Measurements from ENCODE around the gene OPTN.
"Not testable (repeated sequence)": the region's sequence is repeated elsewhere in the genome, so short reads cannot be mapped to it uniquely, and the experiment has no call there.

Gene OPTN

GRCh38 chr10:13094082-13094481 is 5.9 kb upstream of the OPTN start:
- DNase-seq; H4K8ac ChIP-seq (ENCODE audit: low read length); H3K9me3 ChIP-seq (ENCODE audit: control insufficient read depth, low read length); H3K18ac ChIP-seq (ENCODE audit: low read depth in 1 of 2, low read length in 2 of 2); H3K9ac ChIP-seq (ENCODE audit: low read length); H2BK5ac ChIP-seq (ENCODE audit: low read depth, low read length, poor library complexity, severe bottlenecking); H3K36me3 ChIP-seq (ENCODE audit: control insufficient read depth in 1 of 2, insufficient read depth in 2 of 2, low read depth in 1 of 2, low read length in 2 of 2); H3K27me3 ChIP-seq (ENCODE audit: control insufficient read depth in 1 of 2, insufficient read depth in 1 of 2, low read length in 2 of 2); H2AK5ac ChIP-seq (ENCODE audit: low read length, severe bottlenecking); H3K27ac ChIP-seq (ENCODE audit: low read length, poor library complexity, severe bottlenecking); H2BK15ac ChIP-seq (ENCODE audit: low read depth, poor library complexity, severe bottlenecking); H2BK12ac ChIP-seq (ENCODE audit: low read length in 2 of 2); H3K4me2 ChIP-seq (ENCODE audit: low read length, poor library complexity, severe bottlenecking); H4K91ac ChIP-seq (ENCODE audit: low read length); H3K4me1 ChIP-seq (ENCODE audit: control insufficient read depth, insufficient read depth, low read depth, low read length); H3K14ac ChIP-seq (ENCODE audit: low read length in 2 of 2); H3K4ac ChIP-seq (ENCODE audit: low read depth in 1 of 2, low read length in 2 of 2); H3K23ac ChIP-seq (ENCODE audit: low read length in 2 of 2); H2BK120ac ChIP-seq (ENCODE audit: low read depth, low read length); H2AFZ ChIP-seq (ENCODE audit: low read depth, low read length); H3K4me3 ChIP-seq (ENCODE audit: insufficient read depth in 1 of 2, low read depth in 1 of 2, low read length in 2 of 2); H3K79me1 ChIP-seq (replicated peaks; ENCODE audit: low read length, poor library complexity, severe bottlenecking): not testable (repeated sequence)
- 100% methylated on average over 1 of the region's 4 CpGs for WGBS

GRCh38 chr10:13095094-13095493 is 4.9 kb upstream of the OPTN start:
- H3K14ac ChIP-seq (ENCODE audit: low read length in 2 of 2): no peak overlapping the region
- no peaks in the 10 kb centered on the region for H3K36me3 ChIP-seq (ENCODE audit: control insufficient read depth in 1 of 2, insufficient read depth in 2 of 2, low read depth in 1 of 2, low read length in 2 of 2)
- H3K23ac ChIP-seq (ENCODE audit: low read length in 2 of 2): no peak overlapping the region
- 22% methylated on average over 2 of the region's 3 CpGs for WGBS
- H2BK15ac ChIP-seq (ENCODE audit: low read depth, poor library complexity, severe bottlenecking): no peak overlapping the region
- no peak overlapping the region for H4K8ac ChIP-seq (ENCODE audit: low read length)
- no peak overlapping the region for H3K4me2 ChIP-seq (ENCODE audit: low read length, poor library complexity, severe bottlenecking)
- H3K79me1 ChIP-seq (replicated peaks; ENCODE audit: low read length, poor library complexity, severe bottlenecking): peaks cover 6% of the 10 kb centered on the region
- H3K27me3 ChIP-seq (ENCODE audit: control insufficient read depth in 1 of 2, insufficient read depth in 1 of 2, low read length in 2 of 2): no peaks in the 10 kb centered on the region
- H3K27ac ChIP-seq (ENCODE audit: low read length, poor library complexity, severe bottlenecking): no peak overlapping the region
- no peak overlapping the region for H2AFZ ChIP-seq (ENCODE audit: low read depth, low read length)
- H3K9me3 ChIP-seq (ENCODE audit: control insufficient read depth, low read length): no peaks in the 10 kb centered on the region
- H4K91ac ChIP-seq (ENCODE audit: low read length): no peak overlapping the region
- H3K18ac ChIP-seq (ENCODE audit: low read depth in 1 of 2, low read length in 2 of 2): no peak overlapping the region
- H3K9ac ChIP-seq (ENCODE audit: low read length): no peak overlapping the region
- peak; percentile 49 for DNase-seq
- H3K4me1 ChIP-seq (ENCODE audit: control insufficient read depth, insufficient read depth, low read depth, low read length): peaks cover 8% of the 10 kb centered on the region
- H3K4me3 ChIP-seq (ENCODE audit: insufficient read depth in 1 of 2, low read depth in 1 of 2, low read length in 2 of 2): no peak overlapping the region
- no peak overlapping the region for H2BK5ac ChIP-seq (ENCODE audit: low read depth, low read length, poor library complexity, severe bottlenecking)
- no peak overlapping the region for H2BK120ac ChIP-seq (ENCODE audit: low read depth, low read length)
- no peak overlapping the region for H3K4ac ChIP-seq (ENCODE audit: low read depth in 1 of 2, low read length in 2 of 2)
- no peak overlapping the region for H2AK5ac ChIP-seq (ENCODE audit: low read length, severe bottlenecking)
- no peak overlapping the region for H2BK12ac ChIP-seq (ENCODE audit: low read length in 2 of 2)

GRCh38 chr10:13095929-13096328 is 4.0 kb upstream of the OPTN start:
- WGBS: 75% methylated on average over 1 of the region's 2 CpGs
- Histone ChIP-seq H3K9ac (ENCODE audit: low read length) (no peak overlapping the region), H2AK5ac (ENCODE audit: low read length, severe bottlenecking) (no peak overlapping the region), H3K18ac (ENCODE audit: low read depth in 1 of 2, low read length in 2 of 2) (no peak overlapping the region), H3K79me1 (replicated peaks; ENCODE audit: low read length, poor library complexity, severe bottlenecking) (peaks cover 6% of the 10 kb centered on the region), H2BK5ac (ENCODE audit: low read depth, low read length, poor library complexity, severe bottlenecking) (no peak overlapping the region), H3K4me1 (ENCODE audit: control insufficient read depth, insufficient read depth, low read depth, low read length) (peaks cover 8% of the 10 kb centered on the region), H2BK15ac (ENCODE audit: low read depth, poor library complexity, severe bottlenecking) (no peak overlapping the region), H3K4me2 (ENCODE audit: low read length, poor library complexity, severe bottlenecking) (no peak overlapping the region), H3K27ac (ENCODE audit: low read length, poor library complexity, severe bottlenecking) (no peak overlapping the region), H3K23ac (ENCODE audit: low read length in 2 of 2) (no peak overlapping the region), H3K36me3 (ENCODE audit: control insufficient read depth in 1 of 2, insufficient read depth in 2 of 2, low read depth in 1 of 2, low read length in 2 of 2) (no peaks in the 10 kb centered on the region), H2BK120ac (ENCODE audit: low read depth, low read length) (no peak overlapping the region), H3K4ac (ENCODE audit: low read depth in 1 of 2, low read length in 2 of 2) (no peak overlapping the region), H3K14ac (ENCODE audit: low read length in 2 of 2) (no peak overlapping the region), H2BK12ac (ENCODE audit: low read length in 2 of 2) (no peak overlapping the region), H4K8ac (ENCODE audit: low read length) (no peak overlapping the region), H4K91ac (ENCODE audit: low read length) (no peak overlapping the region), H2AFZ (ENCODE audit: low read depth, low read length) (no peak overlapping the region), H3K9me3 (ENCODE audit: control insufficient read depth, low read length) (no peaks in the 10 kb centered on the region), H3K4me3 (ENCODE audit: insufficient read depth in 1 of 2, low read depth in 1 of 2, low read length in 2 of 2) (no peak overlapping the region), H3K27me3 (ENCODE audit: control insufficient read depth in 1 of 2, insufficient read depth in 1 of 2, low read length in 2 of 2) (no peaks in the 10 kb centered on the region)
- DNase-seq: no peak

GRCh38 chr10:13099144-13099665 is 758 bp upstream of the OPTN start:
- H3K27me3 ChIP-seq (ENCODE audit: control insufficient read depth in 1 of 2, insufficient read depth in 1 of 2, low read length in 2 of 2): no peaks in the 10 kb centered on the region
- H4K8ac ChIP-seq (ENCODE audit: low read length): no peak overlapping the region
- H3K4me2 ChIP-seq (ENCODE audit: low read length, poor library complexity, severe bottlenecking): peak overlapping the region; percentile 47
- H3K9me3 ChIP-seq (ENCODE audit: control insufficient read depth, low read length): no peaks in the 10 kb centered on the region
- H3K79me1 ChIP-seq (replicated peaks; ENCODE audit: low read length, poor library complexity, severe bottlenecking): peaks cover 6% of the 10 kb centered on the region
- peak; percentile 88 for DNase-seq
- WGBS: 2% methylated on average over 11 of the region's 14 CpGs
- peak overlapping the region; percentile 72 for H3K27ac ChIP-seq (ENCODE audit: low read length, poor library complexity, severe bottlenecking)
- no peak overlapping the region for H3K23ac ChIP-seq (ENCODE audit: low read length in 2 of 2)
- peak overlapping the region; percentile 3 to 15 for H3K18ac ChIP-seq (ENCODE audit: low read depth in 1 of 2, low read length in 2 of 2)
- peak overlapping the region; percentile 9 for H2BK15ac ChIP-seq (ENCODE audit: low read depth, poor library complexity, severe bottlenecking)
- H2BK120ac ChIP-seq (ENCODE audit: low read depth, low read length): no peak overlapping the region
- peak overlapping the region in 1 of 2 experiments; percentile 57 for H3K4ac ChIP-seq (ENCODE audit: low read depth in 1 of 2, low read length in 2 of 2)
- H3K9ac ChIP-seq (ENCODE audit: low read length): peak overlapping the region; percentile 94
- peak overlapping the region; percentile 42 to 84 for H3K4me3 ChIP-seq (ENCODE audit: insufficient read depth in 1 of 2, low read depth in 1 of 2, low read length in 2 of 2)
- H3K4me1 ChIP-seq (ENCODE audit: control insufficient read depth, insufficient read depth, low read depth, low read length): peaks cover 10% of the 10 kb centered on the region
- H2AFZ ChIP-seq (ENCODE audit: low read depth, low read length): peak overlapping the region; percentile 0
- no peak overlapping the region for H4K91ac ChIP-seq (ENCODE audit: low read length)
- no peak overlapping the region for H2AK5ac ChIP-seq (ENCODE audit: low read length, severe bottlenecking)
- H2BK12ac ChIP-seq (ENCODE audit: low read length in 2 of 2): peak overlapping the region in 1 of 2 experiments; percentile 19
- H3K36me3 ChIP-seq (ENCODE audit: control insufficient read depth in 1 of 2, insufficient read depth in 2 of 2, low read depth in 1 of 2, low read length in 2 of 2): peaks cover 3 to 10% of the 10 kb centered on the region in 2 experiments
- no peak overlapping the region for H2BK5ac ChIP-seq (ENCODE audit: low read depth, low read length, poor library complexity, severe bottlenecking)
- no peak overlapping the region for H3K14ac ChIP-seq (ENCODE audit: low read length in 2 of 2)

Measured in mesenchymal stem cell (in vitro differentiated cells and primary cell).